ENCODE data around the gene EDAR.
A peak's percentile ranks its signal among the peaks of the same experiment; 100 is the strongest.

The EDAR gene

GRCh38 chr2:108967757-108968156 lies 21.3 kb downstream of the EDAR start:
- no peak for DNase-seq (ENCODE audit: low spot score)

- DNase-seq (ENCODE audit: low spot score): no peak
Observed at GRCh38 chr2:108965540-108966289, 23.3 kb downstream of the EDAR start.

- no peak for DNase-seq (ENCODE audit: low spot score)
Observed at GRCh38 chr2:108963057-108963456, 26.0 kb downstream of the EDAR start.

- no peak for DNase-seq (ENCODE audit: low spot score)
Observed at GRCh38 chr2:108961796-108962195, 27.2 kb downstream of the EDAR start.

GRCh38 chr2:108960006-108960405 lies 29.0 kb downstream of the EDAR start:
- DNase-seq (ENCODE audit: low spot score): peak; percentile 63

GRCh38 chr2:108959401-108959800 lies 29.6 kb downstream of the EDAR start:
- DNase-seq (ENCODE audit: low spot score): no peak

GRCh38 chr2:108958632-108959341 lies 30.2 kb downstream of the EDAR start:
- DNase-seq (ENCODE audit: low spot score): no peak

GRCh38 chr2:108958002-108958401 lies 31.0 kb downstream of the EDAR start:
- DNase-seq (ENCODE audit: low spot score): no peak

GRCh38 chr2:108956375-108956774 lies 32.6 kb downstream of the EDAR start:
- DNase-seq (ENCODE audit: low spot score): no peak

- no peak for DNase-seq (ENCODE audit: low spot score)
Observed at GRCh38 chr2:108950369-108951135, 38.5 kb downstream of the EDAR start.

- no peak for DNase-seq (ENCODE audit: low spot score)
Observed at GRCh38 chr2:108949316-108950239, 39.4 kb downstream of the EDAR start.

- no peak for DNase-seq (ENCODE audit: low spot score)
Observed at GRCh38 chr2:108947271-108947907, 41.6 kb downstream of the EDAR start.

- no peak for DNase-seq (ENCODE audit: low spot score)
Observed at GRCh38 chr2:108946442-108946841, 42.6 kb downstream of the EDAR start.

- DNase-seq (ENCODE audit: low spot score): no peak
Observed at GRCh38 chr2:108945969-108946368, 43.1 kb downstream of the EDAR start.

- peak; percentile 61 for DNase-seq (ENCODE audit: low spot score)
Observed at GRCh38 chr2:108944601-108945331, 44.3 kb downstream of the EDAR start.

GRCh38 chr2:108943751-108944150 lies 45.3 kb downstream of the EDAR start:
- no peak for DNase-seq (ENCODE audit: low spot score)

- DNase-seq (ENCODE audit: low spot score): no peak
Observed at GRCh38 chr2:108942888-108943287, 46.1 kb downstream of the EDAR start.

GRCh38 chr2:108942231-108942825 lies 46.7 kb downstream of the EDAR start:
- DNase-seq (ENCODE audit: low spot score): no peak

- DNase-seq (ENCODE audit: low spot score): no peak
Observed at GRCh38 chr2:108941767-108942166, 47.3 kb downstream of the EDAR start.

- DNase-seq (ENCODE audit: low spot score): no peak
Observed at GRCh38 chr2:108941161-108941665, 47.8 kb downstream of the EDAR start.
